ENCODE data around the gene TOMM20.
A peak's percentile ranks its signal among the peaks of the same experiment; 100 is the strongest.
"Not testable (repeated sequence)": the region's sequence is repeated elsewhere in the genome, so short reads cannot be mapped to it uniquely, and the experiment has no call there.

The TOMM20 gene

DNA sequence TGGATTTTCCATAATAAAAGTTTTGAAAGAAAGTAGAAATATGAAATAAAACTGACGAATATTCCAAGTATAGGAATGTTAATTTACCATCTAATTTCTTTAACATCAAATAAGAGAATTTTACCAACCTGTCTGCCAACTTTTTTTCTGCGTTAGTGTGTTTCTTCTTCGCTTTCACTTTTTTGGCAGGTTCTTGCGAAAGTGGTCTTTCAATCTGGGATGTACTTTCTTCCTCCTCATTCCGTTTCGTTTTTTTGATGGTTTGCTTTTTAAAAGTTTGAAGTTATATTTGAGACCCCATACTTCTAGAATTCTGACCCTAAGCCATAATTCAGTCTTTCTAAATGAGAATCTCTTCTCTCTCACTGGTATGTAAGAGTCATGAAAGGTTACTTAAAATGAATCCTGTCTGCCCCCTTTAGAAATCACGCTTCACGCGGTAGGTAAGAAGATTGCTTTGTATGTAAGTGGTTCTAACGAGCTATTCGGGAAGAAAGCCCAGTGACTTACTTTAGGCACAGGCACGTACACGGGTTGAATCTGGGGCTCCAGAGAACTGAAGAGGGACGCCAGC is 31.8 kb upstream of the TOMM20 start:
- DNase-seq (ENCODE audit: low spot score), result peak; percentile 62
- TF ChIP-seq, protein P1, sequence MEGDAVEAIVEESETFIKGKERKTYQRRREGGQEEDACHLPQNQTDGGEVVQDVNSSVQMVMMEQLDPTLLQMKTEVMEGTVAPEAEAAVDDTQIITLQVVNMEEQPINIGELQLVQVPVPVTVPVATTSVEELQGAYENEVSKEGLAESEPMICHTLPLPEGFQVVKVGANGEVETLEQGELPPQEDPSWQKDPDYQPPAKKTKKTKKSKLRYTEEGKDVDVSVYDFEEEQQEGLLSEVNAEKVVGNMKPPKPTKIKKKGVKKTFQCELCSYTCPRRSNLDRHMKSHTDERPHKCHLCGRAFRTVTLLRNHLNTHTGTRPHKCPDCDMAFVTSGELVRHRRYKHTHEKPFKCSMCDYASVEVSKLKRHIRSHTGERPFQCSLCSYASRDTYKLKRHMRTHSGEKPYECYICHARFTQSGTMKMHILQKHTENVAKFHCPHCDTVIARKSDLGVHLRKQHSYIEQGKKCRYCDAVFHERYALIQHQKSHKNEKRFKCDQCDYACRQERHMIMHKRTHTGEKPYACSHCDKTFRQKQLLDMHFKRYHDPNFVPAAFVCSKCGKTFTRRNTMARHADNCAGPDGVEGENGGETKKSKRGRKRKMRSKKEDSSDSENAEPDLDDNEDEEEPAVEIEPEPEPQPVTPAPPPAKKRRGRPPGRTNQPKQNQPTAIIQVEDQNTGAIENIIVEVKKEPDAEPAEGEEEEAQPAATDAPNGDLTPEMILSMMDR (IDR thresholded peaks at IDR 0.05; ENCODE audit: borderline replicate concordance, control extremely low read depth, extremely low read depth, insufficient read depth, missing control alignments), result no peak
- in situ Hi-C loops (cut with MboI; ENCODE audit: low sequenced_read_pairs, unreplicated experiment), result no loop called here

DNA sequence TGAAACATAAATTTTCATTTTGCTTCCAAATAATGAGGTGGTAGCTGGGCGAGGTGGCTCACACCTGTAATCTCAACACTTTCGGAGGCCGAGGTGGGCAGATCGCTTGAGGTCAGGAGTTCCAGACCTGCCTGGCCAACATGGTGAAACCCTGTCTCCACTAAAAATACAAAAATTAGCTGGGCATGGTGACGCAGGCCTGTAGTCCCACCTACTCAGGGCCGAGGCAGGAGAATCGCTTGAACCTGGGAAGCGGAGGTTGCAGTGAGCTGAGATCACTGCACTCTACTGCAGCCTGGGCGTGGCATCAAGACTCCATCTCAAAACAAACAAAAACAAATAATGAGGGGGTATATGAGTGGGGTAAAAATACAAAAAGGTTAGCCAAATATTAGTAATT is 31.3 kb upstream of the TOMM20 start:
- in situ Hi-C loops (cut with MboI; ENCODE audit: low sequenced_read_pairs, unreplicated experiment); DNase-seq (ENCODE audit: low spot score): not testable (repeated sequence)

DNA sequence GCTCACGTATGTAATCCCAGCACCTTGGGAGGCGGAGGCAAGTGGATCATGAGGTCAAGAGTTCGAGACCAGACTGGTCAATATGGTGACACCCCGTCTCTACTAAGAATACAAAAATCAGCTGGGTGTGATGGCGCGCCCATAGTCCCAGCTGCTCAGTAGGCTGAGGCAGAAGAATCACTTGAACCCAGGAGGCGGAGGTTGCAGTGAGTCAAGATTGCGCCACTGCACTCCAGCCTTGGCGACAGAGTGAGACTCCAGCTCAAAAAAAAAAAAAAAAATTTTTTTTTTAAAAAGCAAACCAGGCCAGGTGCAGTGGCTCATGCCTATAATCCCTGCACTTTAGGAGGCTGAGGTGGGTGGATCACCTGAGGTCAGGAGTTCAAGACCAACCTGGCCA is 30.6 kb upstream of the TOMM20 start:
- in situ Hi-C loops (cut with MboI; ENCODE audit: low sequenced_read_pairs, unreplicated experiment); DNase-seq (ENCODE audit: low spot score): not testable (repeated sequence)

DNA sequence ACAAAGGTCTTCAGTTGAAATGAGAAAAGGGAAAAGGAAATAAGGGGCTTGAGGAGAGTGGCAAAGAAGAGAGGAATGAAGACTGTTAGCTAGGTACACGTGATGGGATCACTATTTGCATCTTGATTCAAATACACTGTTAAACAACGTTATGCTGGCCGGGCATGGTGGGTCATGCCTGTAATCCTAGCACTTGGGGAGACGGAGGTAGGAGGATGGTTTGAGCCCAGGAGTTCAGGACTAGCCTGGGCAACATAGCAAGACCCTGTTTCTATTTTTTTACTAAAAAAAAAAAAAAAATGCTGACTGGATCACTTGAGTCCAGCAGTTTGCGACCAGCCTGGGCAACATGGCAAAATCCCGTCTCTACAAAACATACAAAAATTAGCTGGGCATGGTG is 30.0 kb upstream of the TOMM20 start:
- DNase-seq (ENCODE audit: low spot score), result no peak
- TF ChIP-seq, protein P1 (IDR thresholded peaks at IDR 0.05; ENCODE audit: borderline replicate concordance, control extremely low read depth, extremely low read depth, insufficient read depth, missing control alignments), result no peak
- in situ Hi-C loops (cut with MboI; ENCODE audit: low sequenced_read_pairs, unreplicated experiment), result no loop called here

DNA sequence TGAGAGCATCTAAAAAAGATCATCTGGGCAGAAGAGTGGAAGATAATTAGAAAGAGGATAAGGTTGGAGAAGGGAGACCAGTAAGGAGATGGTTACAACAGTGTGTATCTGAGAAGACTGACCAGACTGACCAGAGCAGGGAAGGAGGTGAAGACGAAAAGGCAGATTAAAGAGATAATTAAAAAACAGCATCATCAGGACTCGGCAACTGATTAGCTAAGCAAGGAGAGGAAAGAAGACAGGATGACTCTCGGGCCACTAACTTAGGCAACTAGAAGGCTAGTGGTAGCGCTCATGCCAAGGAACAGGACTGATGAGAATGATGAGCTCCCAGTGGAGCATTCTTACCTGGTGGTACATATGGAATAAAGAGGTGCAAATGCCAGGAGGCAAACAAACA is 28.5 kb upstream of the TOMM20 start:
- no peak for DNase-seq (ENCODE audit: low spot score)
- TF ChIP-seq, protein P1 (IDR thresholded peaks at IDR 0.05; ENCODE audit: borderline replicate concordance, control extremely low read depth, extremely low read depth, insufficient read depth, missing control alignments), result no peak
- in situ Hi-C loops (cut with MboI; ENCODE audit: low sequenced_read_pairs, unreplicated experiment), result no loop called here

DNA sequence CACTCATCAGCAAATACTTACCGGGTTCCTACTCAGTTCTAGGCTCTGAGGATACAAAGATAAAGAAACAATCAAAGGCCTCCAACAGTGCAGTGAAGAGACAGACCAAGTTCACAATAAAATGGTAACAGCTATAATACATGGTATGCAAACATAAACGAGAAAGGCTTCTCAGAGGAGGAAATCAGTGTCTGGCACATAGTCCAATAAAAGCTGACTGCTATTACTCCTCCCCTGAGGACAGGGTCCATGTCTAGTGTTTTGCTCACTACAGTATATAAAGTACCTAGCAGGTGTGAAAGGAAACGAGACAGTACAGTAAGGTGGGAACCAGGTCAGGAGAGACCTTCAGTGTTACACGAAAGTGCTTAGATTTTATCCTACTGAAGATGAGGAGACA is 28.1 kb upstream of the TOMM20 start:
- DNase-seq (ENCODE audit: low spot score), result no peak
- in situ Hi-C loops (cut with MboI; ENCODE audit: low sequenced_read_pairs, unreplicated experiment), result no loop called here
- TF ChIP-seq, protein P1 (IDR thresholded peaks at IDR 0.05; ENCODE audit: borderline replicate concordance, control extremely low read depth, extremely low read depth, insufficient read depth, missing control alignments), result no peak

DNA sequence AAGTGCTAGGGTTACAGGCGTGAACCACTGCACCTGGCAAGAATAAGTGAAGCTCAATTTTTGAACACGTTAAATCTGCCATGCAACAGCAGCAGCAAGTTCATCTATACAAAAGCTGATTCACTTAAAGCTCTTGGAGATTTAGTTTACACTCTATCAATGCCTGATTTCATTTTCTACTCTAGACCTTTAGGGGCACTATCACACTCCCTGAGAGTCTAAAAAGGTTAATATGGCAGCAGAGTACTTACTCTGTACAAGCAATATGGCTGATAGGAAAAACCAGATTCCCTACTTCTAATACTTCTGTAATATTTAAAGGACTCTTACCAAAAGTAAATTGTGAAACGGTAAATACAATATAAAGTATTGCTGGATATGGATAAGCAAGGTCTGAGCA is 27.6 kb upstream of the TOMM20 start:
- TF ChIP-seq, protein P1 (IDR thresholded peaks at IDR 0.05; ENCODE audit: borderline replicate concordance, control extremely low read depth, extremely low read depth, insufficient read depth, missing control alignments), result no peak
- in situ Hi-C loops (cut with MboI; ENCODE audit: low sequenced_read_pairs, unreplicated experiment), result no loop called here
- DNase-seq (ENCODE audit: low spot score), result no peak

DNA sequence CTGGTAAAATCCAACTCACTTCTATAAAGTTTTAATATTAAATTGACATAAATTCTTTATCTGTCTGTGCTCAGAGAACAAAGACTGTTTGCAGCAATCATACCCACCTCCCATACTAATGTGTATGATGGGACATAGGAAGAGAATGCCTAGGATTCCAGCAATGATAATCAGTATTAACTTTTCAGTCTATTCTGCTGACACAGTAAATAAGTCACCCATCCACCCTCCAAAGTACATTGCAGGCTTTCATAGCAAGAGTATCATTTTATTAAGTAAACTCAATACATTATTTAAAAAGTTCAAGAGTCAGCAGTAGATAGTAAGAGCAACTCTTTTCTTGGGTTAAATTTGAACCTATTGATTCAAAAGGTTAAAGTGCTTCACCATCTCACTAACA is 23.6 kb upstream of the TOMM20 start:
- no peak for DNase-seq (ENCODE audit: low spot score)
- TF ChIP-seq, protein P1 (IDR thresholded peaks at IDR 0.05; ENCODE audit: borderline replicate concordance, control extremely low read depth, extremely low read depth, insufficient read depth, missing control alignments), result no peak
- in situ Hi-C loops (cut with MboI; ENCODE audit: low sequenced_read_pairs, unreplicated experiment), result no loop called here

All from GM13976 (cell line).